NCI-H2171 treated with DMSO at 0.1 percent for 48 hours (cell line): ENCODE measurements around the gene ADCK1.
"Not testable (repeated sequence)": the region's sequence is repeated elsewhere in the genome, so short reads cannot be mapped to it uniquely, and the experiment has no call there.

Source experiments
- DNase-seq: peaks from one replicate; lab custom pipeline; 2025; lab: John Stamatoyannopoulos, UW

Gene ADCK1

DNA sequence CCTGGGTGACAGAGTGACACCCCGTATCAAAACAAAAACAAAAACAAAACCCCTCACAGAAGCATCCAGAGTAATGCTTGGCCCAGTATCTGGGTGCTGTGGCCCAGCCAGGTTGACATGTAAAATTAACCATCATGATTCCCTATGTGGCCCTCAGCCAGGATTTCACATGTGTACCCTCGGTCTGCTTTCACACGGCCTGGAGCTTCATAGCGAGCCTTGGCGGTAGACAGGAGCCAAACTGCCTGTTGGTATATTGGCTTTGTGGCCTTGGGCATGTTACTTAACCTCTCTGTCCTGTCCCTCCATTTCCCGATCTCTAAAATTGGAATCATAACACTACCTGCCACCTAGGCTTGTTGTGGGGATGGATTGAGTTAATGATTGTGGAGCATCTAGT is 65.5 kb downstream of the ADCK1 start:
- no peak for DNase-seq

DNA sequence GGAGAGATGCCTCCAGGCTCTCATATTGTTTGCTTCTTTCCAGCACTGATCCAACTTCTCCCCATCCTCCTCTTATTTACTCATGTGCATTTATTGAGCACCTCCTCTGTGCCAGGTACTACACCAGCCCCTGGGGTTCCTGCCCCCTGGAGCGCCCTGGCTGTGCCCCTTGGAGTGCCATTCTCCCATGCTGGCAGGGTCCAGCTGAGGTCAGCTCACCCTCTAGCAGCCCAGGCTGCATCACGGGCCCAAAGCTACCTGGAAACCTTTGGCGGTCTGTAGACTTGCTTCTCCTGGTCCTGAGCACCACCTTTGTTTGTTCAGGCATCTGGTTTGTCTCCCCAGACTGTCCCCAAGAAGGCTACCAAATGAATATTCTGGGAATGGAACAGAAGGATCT is 67.0 kb downstream of the ADCK1 start:
- no peak for DNase-seq

DNA sequence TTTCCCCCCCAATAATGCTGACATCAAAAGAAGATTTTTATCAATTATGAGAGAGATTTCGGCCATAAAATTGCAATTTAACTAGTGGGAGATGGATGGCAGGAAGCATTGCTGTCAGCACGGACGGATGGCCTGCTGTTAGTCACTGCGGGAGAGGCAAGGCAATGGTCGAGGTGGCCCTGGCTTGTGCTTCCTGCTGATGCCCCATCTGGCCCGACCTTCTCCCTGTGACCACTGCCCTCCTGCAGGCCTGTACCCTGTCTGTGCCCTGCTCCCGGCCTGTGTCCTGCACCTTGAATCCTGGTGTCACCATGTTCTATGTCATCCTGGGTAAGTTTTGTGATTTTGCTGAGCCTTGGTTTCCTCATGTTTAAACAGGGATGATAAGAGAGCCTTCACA is 67.6 kb downstream of the ADCK1 start:
- no peak for DNase-seq

DNA sequence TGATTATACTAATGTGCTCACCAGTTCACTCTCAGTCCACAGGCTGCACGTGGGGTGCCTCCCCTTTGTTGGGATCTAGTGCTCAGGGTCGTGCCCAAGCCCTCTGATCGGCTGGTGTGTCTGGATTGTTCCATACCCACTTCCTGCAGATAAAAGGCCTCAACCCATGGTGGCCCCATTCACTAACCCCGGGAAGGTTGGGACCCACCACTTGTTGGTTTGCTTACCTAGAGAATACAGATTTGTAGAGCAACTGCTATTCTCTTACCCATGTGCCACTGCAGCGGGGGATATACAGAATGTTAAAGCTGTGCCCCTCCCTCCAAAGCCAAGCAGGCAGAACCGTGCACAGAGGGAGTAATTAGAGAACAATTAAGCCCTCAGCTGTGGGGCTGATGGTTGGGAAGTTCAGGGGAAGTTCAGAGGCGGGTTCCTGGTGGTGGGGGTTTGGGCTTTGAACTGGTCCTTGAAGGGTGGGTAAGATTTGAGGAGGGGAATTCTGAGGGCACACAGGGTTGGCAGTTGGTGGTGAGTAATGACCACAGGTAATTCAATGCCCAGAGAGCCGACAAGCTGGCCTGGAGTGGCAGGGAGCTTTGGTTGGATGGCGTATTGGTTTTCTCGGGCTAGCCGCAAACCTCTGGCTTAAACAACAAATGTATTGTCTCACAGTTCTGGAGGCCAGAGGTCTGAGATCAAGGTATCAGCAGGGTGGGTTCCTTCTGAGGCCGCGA is 68.8 kb downstream of the ADCK1 start:
- DNase-seq: no peak

DNA sequence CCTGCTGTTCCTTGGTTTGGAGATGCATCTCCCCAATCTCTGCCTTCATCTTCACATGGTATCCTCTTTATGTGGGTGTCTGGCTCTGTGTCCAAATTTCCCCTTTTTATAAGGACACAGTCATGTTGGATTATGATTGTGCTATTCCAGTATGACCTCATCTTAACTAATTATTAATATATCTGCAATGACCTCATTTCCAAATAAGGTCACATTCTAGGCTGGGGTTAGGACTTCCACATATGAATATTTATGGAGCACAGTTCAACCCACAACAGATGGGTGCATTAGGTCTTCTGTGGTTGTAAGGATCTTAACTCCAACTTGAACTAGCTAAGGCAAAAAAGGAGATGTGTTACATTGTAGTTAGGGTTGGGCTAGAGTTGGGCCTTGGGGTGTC is 69.4 kb downstream of the ADCK1 start:
- no peak for DNase-seq

DNA sequence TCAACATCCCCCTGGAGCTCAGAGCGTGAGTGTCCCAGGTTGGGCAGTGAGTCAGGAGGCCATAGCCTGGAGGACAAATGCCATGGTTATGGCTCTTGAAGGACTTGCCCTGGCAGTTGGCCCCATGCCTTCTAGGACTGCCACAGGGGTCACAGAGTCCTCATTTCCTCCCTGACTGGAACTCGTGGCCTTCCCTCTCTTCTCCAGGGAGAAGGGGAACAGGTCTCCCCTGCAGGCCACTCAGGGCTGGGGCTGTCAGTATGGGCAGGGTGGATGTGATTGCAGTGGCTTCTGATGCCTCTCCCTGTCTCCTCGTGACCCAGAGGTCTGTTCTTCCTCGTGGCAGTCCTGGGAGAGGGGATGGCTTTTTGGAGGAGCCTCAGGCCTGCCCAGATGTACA is 70.7 kb downstream of the ADCK1 start:
- no peak for DNase-seq

DNA sequence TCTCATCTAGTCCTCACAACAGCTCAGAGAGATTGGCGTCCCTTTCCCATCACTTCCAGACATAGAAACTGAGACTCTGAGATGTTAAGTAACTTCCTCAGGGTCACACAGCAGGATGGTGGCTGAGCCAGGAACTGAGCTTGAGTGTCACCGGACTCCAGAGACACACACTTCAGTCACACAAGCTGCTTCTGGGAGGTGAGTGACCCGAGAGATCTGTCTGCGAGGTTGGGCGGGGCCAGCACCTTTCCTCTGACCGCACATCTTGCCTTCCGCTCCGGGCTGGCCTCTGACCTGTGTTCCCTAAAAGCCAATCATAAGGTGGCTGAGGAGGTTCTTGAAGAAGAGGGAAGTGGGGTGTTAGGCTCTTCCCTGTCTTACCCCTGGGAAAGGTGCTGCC is 72.2 kb downstream of the ADCK1 start:
- DNase-seq: no peak

DNA sequence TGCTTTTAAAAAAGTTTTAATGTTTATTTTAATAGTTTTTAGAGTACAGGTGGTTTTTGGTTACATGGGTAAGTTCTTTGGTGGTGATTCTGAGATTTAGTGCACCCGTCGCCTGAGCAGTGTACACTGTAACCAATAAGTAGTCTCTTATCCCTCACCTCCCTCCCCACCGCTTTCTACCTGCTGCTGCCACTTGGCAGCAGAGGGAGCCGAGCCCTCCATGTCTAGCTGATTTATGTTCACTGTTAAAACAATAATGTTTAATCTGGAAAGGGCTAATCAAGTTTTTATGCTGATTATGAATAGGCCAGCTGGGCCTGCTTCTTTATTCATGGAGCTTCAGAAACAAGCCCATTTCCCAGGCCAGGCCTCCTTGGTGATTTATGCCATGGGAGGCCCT is 73.1 kb downstream of the ADCK1 start:
- no peak for DNase-seq

DNA sequence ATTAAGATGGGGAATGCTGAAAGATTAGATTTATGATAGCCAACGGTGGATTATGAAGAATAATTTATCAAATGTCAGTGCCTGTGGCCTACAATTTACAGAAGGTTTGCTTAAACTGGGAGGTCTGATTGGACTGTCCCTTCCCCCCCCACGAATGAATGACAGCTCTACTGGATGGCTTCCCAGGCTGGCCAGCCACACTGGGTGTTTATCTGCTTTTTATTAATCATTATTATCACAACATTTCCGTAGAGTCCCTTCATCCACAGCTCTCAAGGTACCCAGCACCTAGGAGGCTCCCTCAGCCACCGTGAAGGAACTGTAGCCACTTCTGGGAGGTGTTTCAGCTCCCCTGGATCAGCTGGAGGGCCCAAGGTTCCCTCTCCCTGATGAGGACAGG is 78.9 kb downstream of the ADCK1 start:
- no peak for DNase-seq

DNA sequence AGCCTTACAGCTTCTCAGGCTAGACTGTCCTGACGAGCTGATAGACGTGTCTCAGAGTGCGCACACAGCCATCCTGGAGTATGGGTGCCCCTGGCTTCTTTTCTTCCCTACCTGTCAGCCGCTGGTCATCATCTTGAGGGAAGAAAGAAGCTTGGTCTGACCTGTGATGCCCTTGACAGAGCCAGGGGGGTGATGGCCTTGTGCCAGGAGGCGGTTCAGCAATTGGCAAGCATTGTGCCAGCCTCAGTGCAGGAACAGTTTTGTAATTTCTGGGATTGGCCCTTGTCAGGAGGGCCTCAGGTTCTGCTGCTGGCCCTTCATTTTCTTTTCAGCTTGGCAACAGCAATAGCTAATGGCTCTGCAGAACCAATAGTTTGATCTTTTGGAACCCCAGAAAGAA is 80.1 kb downstream of the ADCK1 start:
- DNase-seq: no peak

DNA sequence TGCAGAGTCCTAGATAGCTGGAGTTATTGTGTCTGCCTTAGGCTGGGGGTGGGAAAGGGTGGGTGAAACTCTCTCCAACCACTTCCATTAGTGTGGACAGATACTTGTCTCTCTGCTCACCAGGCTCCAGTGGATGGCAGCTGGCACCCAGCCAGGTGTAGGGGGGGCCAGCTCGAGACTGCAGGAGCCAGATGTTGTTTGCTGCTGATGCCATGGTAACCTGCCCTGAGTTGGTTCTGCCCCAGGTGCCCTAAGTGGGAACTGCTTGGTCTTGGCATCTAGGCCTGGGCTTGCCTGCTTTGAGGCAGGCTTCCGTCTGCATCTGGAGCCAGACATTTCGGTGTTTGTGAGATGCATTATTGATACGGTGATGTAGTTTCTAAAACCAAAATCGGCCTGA is 82.2 kb downstream of the ADCK1 start:
- peak; percentile 99 for DNase-seq

DNA sequence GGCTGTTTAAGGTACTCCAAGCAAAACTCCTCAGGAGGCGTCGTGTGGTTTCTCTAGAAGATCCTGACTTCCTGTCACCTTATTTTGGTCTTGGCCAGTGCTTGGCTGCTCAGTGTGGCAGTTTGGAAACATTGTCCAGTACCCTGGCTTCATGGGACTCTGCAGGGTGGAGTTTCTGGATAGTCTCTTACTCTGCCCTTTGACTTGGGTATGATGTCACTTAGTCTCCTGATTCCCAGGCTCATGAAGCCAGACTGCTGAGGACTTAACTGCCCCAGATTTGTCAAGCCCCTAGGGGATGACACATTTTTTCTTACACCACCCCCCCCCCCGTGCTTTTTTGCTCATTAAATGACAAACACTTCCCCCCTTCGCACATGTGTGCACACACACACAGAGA is 82.7 kb downstream of the ADCK1 start:
- DNase-seq: peak; percentile 74

DNA sequence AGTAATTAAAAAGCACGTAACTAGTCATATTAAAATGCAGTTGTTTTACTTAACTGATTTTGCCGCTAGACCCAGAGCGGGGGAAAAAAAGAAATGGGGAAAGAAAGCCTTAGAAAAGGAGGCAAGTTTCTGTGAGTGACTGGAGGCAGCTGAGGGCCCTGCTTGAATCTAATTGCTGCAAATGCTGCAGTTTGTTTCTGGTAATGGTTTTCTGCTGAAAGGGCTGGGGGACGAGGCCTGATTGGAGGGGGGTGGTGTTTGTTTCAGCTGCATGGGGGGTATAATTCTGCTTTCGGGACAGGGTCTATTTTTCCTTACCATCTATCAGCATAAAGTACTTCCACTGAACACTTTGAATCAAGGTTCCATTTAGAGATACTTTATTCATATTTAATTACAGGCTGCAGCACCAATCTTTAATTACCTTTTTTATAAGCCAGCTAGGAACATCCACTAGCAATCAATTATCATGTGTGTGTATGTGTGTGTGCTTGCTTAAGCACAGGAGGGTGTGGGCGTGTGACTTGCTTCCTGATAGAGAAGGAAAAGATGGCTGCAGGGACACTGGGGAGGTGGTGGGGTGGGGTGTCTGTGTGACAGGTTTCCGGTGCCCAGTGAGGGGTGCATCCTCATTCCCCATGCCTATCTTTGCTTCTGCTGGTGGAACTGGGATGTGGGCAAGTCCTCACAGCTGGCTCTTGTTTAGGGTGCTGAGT is 83.4 kb downstream of the ADCK1 start:
- peak; percentile 41 for DNase-seq

DNA sequence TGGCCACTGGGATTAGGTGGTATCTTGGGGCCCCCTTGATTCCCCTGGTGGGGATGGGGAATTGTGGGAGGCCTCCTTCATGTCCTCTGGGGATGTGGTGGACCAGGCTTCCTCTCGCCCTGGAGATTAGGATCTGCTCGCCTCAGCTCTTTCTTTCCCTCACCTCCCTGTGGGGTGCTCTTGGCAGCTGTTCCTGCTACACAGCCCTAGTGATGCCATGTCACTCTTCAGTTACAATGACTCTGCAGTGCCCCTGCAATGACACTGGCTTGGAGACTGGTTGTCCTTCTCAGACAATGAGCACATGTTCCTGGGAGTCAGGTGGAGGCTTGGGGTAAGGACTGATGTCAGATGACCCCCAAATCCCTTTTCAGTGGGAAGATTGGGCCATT is 83.9 kb downstream of the ADCK1 start:
- DNase-seq: peak; percentile 63

DNA sequence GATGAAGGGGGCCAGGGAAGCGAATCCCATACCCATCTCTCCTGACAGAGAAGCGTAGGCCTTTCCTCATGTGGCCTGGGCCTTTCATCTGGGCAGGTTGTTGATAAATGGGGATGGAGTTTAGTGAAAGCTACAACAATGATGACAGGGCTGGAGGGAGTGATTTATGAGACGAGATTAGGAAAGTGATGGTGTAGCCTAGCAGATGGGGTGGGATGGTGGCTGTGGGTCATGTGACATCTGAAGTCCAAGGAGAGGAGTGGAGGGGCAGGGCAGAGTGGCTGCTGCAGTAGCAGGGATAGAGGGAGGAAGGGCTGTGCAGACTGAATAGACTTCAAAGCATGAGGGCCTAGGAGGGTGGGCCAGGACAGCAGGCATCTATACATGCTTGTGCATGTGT is 85.5 kb downstream of the ADCK1 start:
- DNase-seq: peak; percentile 16

DNA sequence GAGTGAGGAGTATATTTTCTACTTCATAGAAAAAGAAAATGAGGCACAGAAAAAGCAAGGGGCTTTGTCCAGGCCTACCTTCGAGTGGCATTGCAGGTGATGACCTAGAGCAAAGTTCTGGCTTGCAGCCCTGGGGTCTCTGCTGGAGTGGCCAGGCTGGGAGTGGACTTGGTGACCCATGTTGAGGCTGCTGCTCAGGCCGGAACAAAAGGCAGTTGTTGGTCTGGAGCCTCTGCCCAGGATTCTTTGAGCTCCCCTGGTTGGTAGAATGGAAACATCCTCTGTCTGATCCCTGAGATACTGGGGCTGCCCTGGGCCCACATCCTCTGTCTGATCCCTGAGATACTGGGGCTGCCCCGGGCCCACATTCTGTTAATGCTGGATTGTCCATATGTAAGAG is 86.1 kb downstream of the ADCK1 start:
- no peak for DNase-seq

DNA sequence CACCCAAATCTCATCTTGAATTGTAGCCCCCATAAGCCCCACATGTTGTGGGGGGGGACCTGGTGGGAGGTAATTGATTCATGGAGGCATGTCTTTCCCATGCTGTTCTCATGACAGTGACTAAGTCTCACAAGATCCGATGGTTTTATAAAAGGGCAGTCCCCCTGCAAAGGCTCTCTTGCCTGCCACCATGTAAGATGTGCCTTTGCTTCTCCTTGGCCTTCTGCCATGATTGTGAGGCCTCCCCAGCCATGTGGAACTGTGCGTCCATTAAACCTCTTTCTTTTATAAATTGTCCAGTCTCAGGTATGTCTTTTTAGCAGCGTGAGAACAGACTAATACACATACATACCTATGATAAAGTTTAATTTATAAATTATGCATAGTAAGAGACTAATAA is 89.0 kb downstream of the ADCK1 start:
- not testable (repeated sequence) for DNase-seq

DNA sequence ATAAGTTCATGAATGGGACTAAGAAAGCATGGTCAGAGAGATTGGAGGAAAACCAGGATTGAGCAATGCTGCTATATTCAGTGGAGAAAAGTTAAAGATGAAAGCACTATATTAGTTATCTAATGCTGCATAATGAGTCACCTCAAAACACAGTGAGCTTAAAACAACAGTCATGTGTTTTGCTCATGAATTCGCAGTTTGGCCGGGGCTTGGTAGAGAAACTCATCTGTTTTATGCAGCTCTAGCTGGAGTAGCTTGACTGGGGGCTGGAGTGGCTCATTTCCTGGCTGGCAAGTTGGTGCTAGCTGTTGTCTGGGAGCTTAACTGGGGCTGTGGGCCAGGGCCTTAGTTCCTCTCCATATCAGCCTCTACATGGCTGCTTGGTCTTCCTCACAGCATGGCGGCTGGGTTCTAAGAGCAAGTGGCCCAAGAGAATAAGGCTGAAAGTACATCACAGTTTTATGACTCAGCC is 90.1 kb downstream of the ADCK1 start:
- no peak for DNase-seq

DNA sequence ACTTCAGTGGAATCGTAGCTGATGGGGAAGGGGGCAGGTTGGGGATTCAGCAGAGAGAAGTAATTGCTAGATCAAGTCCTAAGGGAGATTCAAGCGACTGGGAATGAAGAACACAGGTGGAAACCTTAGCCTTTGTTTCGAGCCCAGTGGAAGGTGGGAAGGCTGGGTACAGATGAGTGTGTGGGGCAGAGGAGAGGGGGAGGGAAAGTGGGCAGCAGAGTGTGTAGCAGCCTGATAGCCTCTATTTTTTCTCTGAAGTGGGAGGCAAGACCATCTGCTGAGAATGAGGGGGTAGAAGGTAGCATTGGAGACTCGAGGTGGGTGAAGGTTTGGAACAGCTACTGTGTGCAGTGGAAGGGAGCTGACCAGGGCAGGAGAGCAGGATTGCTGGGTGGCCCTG is 91.0 kb downstream of the ADCK1 start:
- peak; percentile 22 for DNase-seq

DNA sequence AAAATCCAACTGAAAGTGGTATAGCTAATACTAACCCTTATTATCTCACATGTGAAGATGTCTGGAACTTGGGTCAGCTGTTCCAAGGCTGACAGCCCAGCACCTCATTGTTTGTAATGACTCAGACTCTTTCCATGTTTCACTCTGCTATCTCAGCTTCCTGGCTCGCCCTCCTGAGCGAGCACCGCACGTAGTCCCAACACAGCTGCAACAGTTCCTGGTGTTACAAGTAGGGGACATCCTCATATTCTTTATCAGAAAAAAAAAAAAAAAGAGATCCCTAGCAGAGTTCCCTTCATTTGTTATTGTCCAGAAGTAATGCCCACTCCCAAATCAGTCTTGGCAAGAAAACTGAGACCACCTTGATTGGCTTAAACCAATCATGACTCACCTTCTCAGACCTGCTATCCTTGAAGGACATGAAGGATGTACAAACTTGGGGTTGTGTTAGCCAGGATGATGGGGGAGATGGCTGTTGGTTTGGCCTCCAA is 92.5 kb downstream of the ADCK1 start:
- no peak for DNase-seq

DNA sequence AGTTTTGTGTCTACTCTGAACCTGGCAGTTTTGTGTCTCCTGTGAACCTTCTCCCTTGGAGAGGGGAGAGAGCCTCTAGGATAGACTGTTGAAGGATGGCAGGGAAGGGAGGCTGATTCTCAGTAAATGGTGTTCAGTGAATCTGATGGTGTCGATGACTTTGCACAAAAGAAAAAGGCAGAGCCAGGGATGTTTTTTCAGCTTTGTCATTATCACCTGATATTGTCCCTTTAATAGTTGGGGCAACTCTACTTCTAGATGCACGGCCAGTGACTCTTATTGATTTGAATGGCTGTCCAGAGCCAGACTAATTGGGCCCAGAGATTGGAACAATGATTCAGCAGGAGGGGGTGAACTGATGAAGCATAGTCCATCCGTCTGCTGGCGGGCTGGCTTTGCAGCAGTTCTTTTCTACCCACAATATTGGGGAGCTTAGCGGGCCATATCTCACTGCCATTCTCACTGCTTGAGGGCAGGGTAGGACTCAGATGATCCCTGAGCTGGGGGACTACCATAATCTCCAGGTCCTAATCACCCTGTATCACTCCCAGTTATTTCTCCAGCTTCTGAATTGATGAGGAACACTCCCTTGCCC is 93.1 kb downstream of the ADCK1 start:
- no peak for DNase-seq

DNA sequence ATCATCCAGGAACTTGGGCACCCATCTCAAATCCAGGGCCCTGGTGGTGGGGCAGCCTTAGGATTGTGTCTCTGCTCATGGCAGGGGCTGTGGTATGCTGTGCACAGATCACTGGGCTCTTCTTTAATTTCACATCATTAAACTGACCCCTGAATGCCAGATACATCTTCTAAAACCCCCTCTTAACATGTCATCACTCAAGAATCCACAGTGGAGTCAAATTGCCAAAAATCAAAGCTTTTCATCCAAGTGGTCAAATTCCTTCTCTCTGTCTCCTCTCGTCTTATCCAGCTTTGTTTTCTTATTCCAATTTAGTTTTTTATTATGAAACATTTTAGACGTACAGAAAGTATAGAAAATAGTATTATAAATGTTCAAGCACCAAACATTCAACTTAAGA is 97.5 kb downstream of the ADCK1 start:
- DNase-seq: no peak

DNA sequence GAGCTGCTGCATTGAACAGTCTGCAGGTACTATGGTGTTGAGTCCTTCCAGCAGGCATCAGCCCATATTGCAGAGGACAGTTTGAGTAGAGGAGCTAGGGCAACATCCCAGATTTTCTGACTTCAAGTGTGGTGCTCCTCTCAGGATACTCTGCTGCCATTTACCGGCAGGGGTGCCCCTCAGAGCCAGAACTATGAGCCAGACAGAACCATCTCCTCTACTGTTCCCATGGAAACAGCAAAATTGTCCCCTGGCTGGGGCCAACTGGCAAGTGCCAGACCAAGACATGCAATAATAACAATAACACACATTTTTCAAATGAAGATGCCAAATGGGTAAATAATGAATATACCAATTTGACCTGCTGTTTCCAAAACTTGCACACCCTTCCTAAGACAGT is 102.9 kb downstream of the ADCK1 start:
- no peak for DNase-seq
